Esophagus squamous epithelium (tissue), 4 donors: ENCODE results near the gene LBP.

Experiments used
- CTCF ChIP-seq, 6 experiments: fragments of 450-650 bp in 4 of 6; fragments of 200-600 bp in 2 of 6; sonication (generic) in 2 of 6; IDR thresholded peaks; one replicate each; pipeline ENCODE4 v1.5.1; 2016 to 2019; ENCODE audit warnings: antibody characterized with exemption in 6 of 6, mild to moderate bottlenecking in 4 of 6, moderate library complexity in 4 of 6
- POLR2A ChIP-seq, 4 donors: fragments of 450-650 bp; IDR thresholded peaks; one replicate each; pipeline ENCODE4 v1.6.1; 2017; ENCODE audit warnings: antibody characterized with exemption in 4 of 4, mild to moderate bottlenecking in 4 of 4, moderate library complexity in 3 of 4

GRCh38 chr20:38316341-38316740, 29.9 kb upstream of the LBP start:
- TF ChIP-seq CTCF (IDR thresholded peaks at IDR 0.05) (no peak), POLR2A (IDR thresholded peaks at IDR 0.05) (no peak)
